Pancreas (tissue), 10 donors: Measurements from ENCODE around the gene RABGAP1L. TPM values are rescaled to one million over a fixed set of nuclear protein-coding genes. Genes with fewer than 3 reads are reported as not detected.

Source experiments
- ATAC-seq, 4 donors: fragments of 200-7000 bp; cut with Tn5 transposase; one replicate each; pipeline versions ENCODE4 v1.8.0 to v1.9.1; 2020; ENCODE audit warnings: mild to moderate bottlenecking in 4 of 4, moderate library complexity in 4 of 4
- DNase-seq, 6 donors: peaks; one replicate each; pipeline ENCODE4 v3.0.0-alpha.2; 2020
- FAIRE-seq: peaks from 2 replicates; lab custom pipeline; 2012; peaks lifted over from hg19 to GRCh38; lab: Jason Lieb, UNC
- H3K27ac ChIP-seq, 4 donors: fragments of 200-600 bp; sonication (generic); 1 replicate in 3 of 4; 2 replicates in 1 of 4; pipeline versions ENCODE4 v1.5.0 to v1.8.0; 2020
- H3K27me3 ChIP-seq, 4 donors: fragments of 200-600 bp; one replicate each; pipeline ENCODE4 v1.8.0; 2021
- H3K36me3 ChIP-seq, 3 donors: fragments of 200-600 bp; sonication (generic) in 1 of 3; one replicate each; pipeline versions ENCODE4 v1.5.0 to v1.8.0; 2020 to 2021
- H3K4me1 ChIP-seq, 3 donors: fragments of 200-600 bp; one replicate each; pipeline ENCODE4 v1.8.0; 2021
- H3K4me3 ChIP-seq, 4 donors: fragments of 200-600 bp; sonication (generic) in 2 of 4; one replicate each; pipeline versions ENCODE4 v1.5.0 to v1.8.0; 2020 to 2021
- H3K9me3 ChIP-seq, 4 donors: fragments of 200-600 bp; one replicate each; pipeline ENCODE4 v1.8.0; 2021
- CTCF ChIP-seq, 4 donors: fragments of 200-600 bp; sonication (generic) in 3 of 4; IDR thresholded peaks; one replicate each; pipeline versions ENCODE4 v1.5.0 to v1.8.0; 2021; ENCODE audit warnings: antibody characterized with exemption in 4 of 4
- WGBS, 2 donors: extraction: QIAGEN DNeasy Blood & Tissue Kit; methylation state at CpG; one replicate each; pipeline ENCODE4 v1.1.7; 2013; 5-methylcytosine and 5-hydroxymethylcytosine counted together
- intact Hi-C, 3 donors: fragments of 100-400 bp; cut with DNase I; formaldehyde crosslinking; loops; one replicate each; pipeline versions ENCODE4 v1.11.1 to v1.14.2; 2022
- polyA plus RNA-seq, 2 donors: library from polyadenylated mRNA; stranded (reverse); fragments of 200-250 nt; gene quantifications; one replicate each; pipeline ENCODE4 v1.2.3, GENCODE V29; 2013
- total RNA-seq, 6 donors: library from RNA; stranded (reverse); fragmentation: NEBNext Ultra II Directional in 4 of 6; extraction: Animal tissue kit (Norgen Biotek cat#: 25700) in 4 of 6; gene quantifications; one replicate each; pipeline versions ENCODE4 v1.2.1 to v1.2.4, GENCODE V29; 2021 to 2023
- donor health status: healthy with polysubstance abuse.
- donor health status: DM: no; HTN: no; CAD: no; lungs with moderate emphysema.
- donor health status: DM: no; HTN: no; CAD: no.
- donor health status: control.
- donor health status: control.
- donor health status: Bipolar disorder and iron deficiency.
- donor health status: DM: yes; HTN: yes; CAD: no.
- donor health status: DM: no; HTN: no; CAD: no.
- donor health status: DM: no; HTN: no; CAD: no.
- donor health status: DM: yes; HTN: yes; CAD: no.

The RABGAP1L gene
- total and polyA plus RNA-seq, 8 donors, result 13.9 to 64.8 (median 36.1) TPM

- no peak overlapping the region for H3K4me3 ChIP-seq
- H3K36me3 ChIP-seq, result no peaks in the 10 kb centered on the region
- H3K27me3 ChIP-seq, result no peaks in the 10 kb centered on the region
- H3K4me1 ChIP-seq, result no peaks in the 10 kb centered on the region
- FAIRE-seq (no peak), DNase-seq (no peak), ATAC-seq (no peak)
- TF ChIP-seq CTCF (IDR thresholded peaks at IDR 0.05), result no peak
- whole genome bisulfite sequencing, 2 donors, result 71 to 72% methylated on average over 8 of the region's 8 CpGs
- no peaks in the 10 kb centered on the region for H3K9me3 ChIP-seq
- intact Hi-C loops, result no loop called here
- no peak overlapping the region for H3K27ac ChIP-seq
Observed at GRCh38 chr1:174652569-174653280, 493.4 kb downstream of the RABGAP1L start.

- no peak for FAIRE-seq
- H3K4me3 ChIP-seq, result no peak overlapping the region
- no peaks in the 10 kb centered on the region for H3K36me3 ChIP-seq
- intact Hi-C loops, result no loop called here
- no peak for DNase-seq
- H3K4me1 ChIP-seq, result no peaks in the 10 kb centered on the region
- no peaks in the 10 kb centered on the region for H3K9me3 ChIP-seq
- TF ChIP-seq CTCF (IDR thresholded peaks at IDR 0.05), result no peak
- no peak overlapping the region for H3K27ac ChIP-seq
- no peak for ATAC-seq
- no peaks in the 10 kb centered on the region for H3K27me3 ChIP-seq
Observed at GRCh38 chr1:174654560-174654959, 495.2 kb downstream of the RABGAP1L start.

- DNase-seq (no peak), ATAC-seq (no peak), FAIRE-seq (no peak)
- Histone ChIP-seq H3K27ac (no peak overlapping the region), H3K4me3 (no peak overlapping the region), H3K27me3 (no peaks in the 10 kb centered on the region), H3K9me3 (no peaks in the 10 kb centered on the region), H3K4me1 (no peaks in the 10 kb centered on the region), H3K36me3 (no peaks in the 10 kb centered on the region)
- no peak for TF ChIP-seq CTCF (IDR thresholded peaks at IDR 0.05)
- intact Hi-C loops, result no loop called here
- WGBS, 2 donors, result 31 to 52% methylated on average over 1 of the region's 1 CpG
Observed at GRCh38 chr1:174656409-174657059, 497.2 kb downstream of the RABGAP1L start.

- no peaks in the 10 kb centered on the region for H3K36me3 ChIP-seq
- no peak for DNase-seq
- ATAC-seq, result no peak
- H3K4me1 ChIP-seq, result no peaks in the 10 kb centered on the region
- H3K4me3 ChIP-seq, result no peak overlapping the region
- no peak for TF ChIP-seq CTCF (IDR thresholded peaks at IDR 0.05)
- intact Hi-C loops, result no loop called here
- H3K27ac ChIP-seq, result no peak overlapping the region
- no peaks in the 10 kb centered on the region for H3K27me3 ChIP-seq
- H3K9me3 ChIP-seq, result no peaks in the 10 kb centered on the region
- no peak for FAIRE-seq
Observed at GRCh38 chr1:174657411-174657810, 498.1 kb downstream of the RABGAP1L start.

GRCh38 chr1:174657893-174658292 is 498.6 kb downstream of the RABGAP1L start:
- ATAC-seq, result no peak
- no peaks in the 10 kb centered on the region for H3K27me3 ChIP-seq
- intact Hi-C loops, result no loop called here
- no peaks in the 10 kb centered on the region for H3K9me3 ChIP-seq
- no peak overlapping the region for H3K4me3 ChIP-seq
- FAIRE-seq, result no peak
- H3K27ac ChIP-seq, result no peak overlapping the region
- TF ChIP-seq CTCF (IDR thresholded peaks at IDR 0.05), result no peak
- H3K4me1 ChIP-seq, result no peaks in the 10 kb centered on the region
- no peak for DNase-seq
- H3K36me3 ChIP-seq, result no peaks in the 10 kb centered on the region
- WGBS, 2 donors, result 48 to 68% methylated on average over 1 of the region's 1 CpG
